HFFc6 (cell line): Measurements from ENCODE around the gene GRAMD2A. TPM values are rescaled to one million over a fixed set of nuclear protein-coding genes. Genes with fewer than 3 reads are reported as not detected.

Source experiments
- DNase-seq: peaks from one replicate; pipeline ENCODE4 v3.0.0-alpha.2; 2018
- H3K27ac Mint-ChIP-seq: 2 replicates; pipeline ENCODE4 v1.8.0; 2020; ENCODE audit warnings: mild to moderate bottlenecking, mixed read lengths
- H3K27me3 Mint-ChIP-seq: 2 replicates; pipeline ENCODE4 v1.8.0; 2021; ENCODE audit warnings: mild to moderate bottlenecking, moderate library complexity, mixed read lengths; ENCODE audit not compliant: insufficient read depth
- H3K36me3 Mint-ChIP-seq: 2 replicates; pipeline ENCODE4 v1.8.0; 2021; ENCODE audit warnings: low read depth, mixed read lengths
- H3K4me1 Mint-ChIP-seq: 2 replicates; pipeline ENCODE4 v1.8.0; 2020; ENCODE audit warnings: low read depth, mixed read lengths
- H3K4me3 Mint-ChIP-seq: 2 replicates; pipeline ENCODE4 v1.8.0; 2020; ENCODE audit warnings: mild to moderate bottlenecking, moderate library complexity, mixed read lengths
- H3K9me3 Mint-ChIP-seq: 2 replicates; pipeline ENCODE4 v1.8.0; 2020; ENCODE audit warnings: mild to moderate bottlenecking, mixed read lengths
- CTCF ChIP-seq: fragments of 200-600 bp; sonication (generic); IDR thresholded peaks from 2 replicates; pipeline ENCODE4 v1.5.0; 2021; ENCODE audit warnings: antibody characterized with exemption, mild to moderate bottlenecking
- total RNA-seq, 6 experiments: library from RNA; stranded (reverse); fragmentation: NEBNext Ultra II Directional; extraction: Animal tissue kit (Norgen Biotek cat#: 25700); gene quantifications; 2 replicates in 1 of 6; 3 replicates in 5 of 6; pipeline ENCODE4 v1.2.3, GENCODE V29; 2021

The GRAMD2A gene
- total RNA-seq, 6 experiments from 2014 or later: 0.14 TPM; not detected in 5

GRCh38 chr15:72139667-72140066 lies 57.9 kb downstream of the GRAMD2A start:
- Mint-ChIP-seq H3K4me3 (no peak overlapping the region), H3K27me3 (peaks cover 1% of the 10 kb centered on the region; the same call in 1 of the 2 replicates), H3K9me3 (no peaks in the 10 kb centered on the region), H3K4me1 (peaks cover 15% of the 10 kb centered on the region), H3K36me3 (no peaks in the 10 kb centered on the region), H3K27ac (no peak overlapping the region)
- TF ChIP-seq CTCF: no peak
- no peak for DNase-seq

- no peak for DNase-seq
- Mint-ChIP-seq H3K36me3 (no peaks in the 10 kb centered on the region), H3K4me1 (peaks cover 11% of the 10 kb centered on the region), H3K4me3 (no peak overlapping the region), H3K27me3 (no peaks in the 10 kb centered on the region; the same call in 1 of the 2 replicates), H3K27ac (no peak overlapping the region), H3K9me3 (no peaks in the 10 kb centered on the region)
- no peak for TF ChIP-seq CTCF
These were observed 61.2 kb downstream of the GRAMD2A start for GRCh38 chr15:72136170-72137051.

GRCh38 chr15:72135719-72136118 lies 61.9 kb downstream of the GRAMD2A start:
- Mint-ChIP-seq H3K36me3 (no peaks in the 10 kb centered on the region), H3K4me1 (peaks cover 9% of the 10 kb centered on the region), H3K9me3 (no peaks in the 10 kb centered on the region), H3K27ac (no peak overlapping the region), H3K4me3 (no peak overlapping the region), H3K27me3 (no peaks in the 10 kb centered on the region; the same call in 1 of the 2 replicates)
- no peak for DNase-seq
- no peak for TF ChIP-seq CTCF

- TF ChIP-seq CTCF: no peak
- H3K9me3 Mint-ChIP-seq: no peaks in the 10 kb centered on the region
- no peak overlapping the region for H3K27ac Mint-ChIP-seq
- DNase-seq: no peak
- H3K36me3 Mint-ChIP-seq: no peaks in the 10 kb centered on the region
- H3K4me1 Mint-ChIP-seq: peaks cover 9% of the 10 kb centered on the region
- H3K4me3 Mint-ChIP-seq: no peak overlapping the region
- H3K27me3 Mint-ChIP-seq: no peaks in the 10 kb centered on the region; the same call in 1 of the 2 replicates
These were observed 64.4 kb downstream of the GRAMD2A start for GRCh38 chr15:72133211-72133610.

GRCh38 chr15:72131922-72132321 lies 65.7 kb downstream of the GRAMD2A start:
- Mint-ChIP-seq H3K27ac (no peak overlapping the region), H3K9me3 (no peaks in the 10 kb centered on the region), H3K4me1 (peaks cover 9% of the 10 kb centered on the region), H3K4me3 (no peak overlapping the region), H3K36me3 (no peaks in the 10 kb centered on the region), H3K27me3 (no peaks in the 10 kb centered on the region; the same call in 1 of the 2 replicates)
- no peak for TF ChIP-seq CTCF
- no peak for DNase-seq
